ENCODE measurements around the gene CGN.

GRCh38 chr1:151514366-151514765 is 3.2 kb downstream of the CGN start:
- TF ChIP-seq, protein P1, sequence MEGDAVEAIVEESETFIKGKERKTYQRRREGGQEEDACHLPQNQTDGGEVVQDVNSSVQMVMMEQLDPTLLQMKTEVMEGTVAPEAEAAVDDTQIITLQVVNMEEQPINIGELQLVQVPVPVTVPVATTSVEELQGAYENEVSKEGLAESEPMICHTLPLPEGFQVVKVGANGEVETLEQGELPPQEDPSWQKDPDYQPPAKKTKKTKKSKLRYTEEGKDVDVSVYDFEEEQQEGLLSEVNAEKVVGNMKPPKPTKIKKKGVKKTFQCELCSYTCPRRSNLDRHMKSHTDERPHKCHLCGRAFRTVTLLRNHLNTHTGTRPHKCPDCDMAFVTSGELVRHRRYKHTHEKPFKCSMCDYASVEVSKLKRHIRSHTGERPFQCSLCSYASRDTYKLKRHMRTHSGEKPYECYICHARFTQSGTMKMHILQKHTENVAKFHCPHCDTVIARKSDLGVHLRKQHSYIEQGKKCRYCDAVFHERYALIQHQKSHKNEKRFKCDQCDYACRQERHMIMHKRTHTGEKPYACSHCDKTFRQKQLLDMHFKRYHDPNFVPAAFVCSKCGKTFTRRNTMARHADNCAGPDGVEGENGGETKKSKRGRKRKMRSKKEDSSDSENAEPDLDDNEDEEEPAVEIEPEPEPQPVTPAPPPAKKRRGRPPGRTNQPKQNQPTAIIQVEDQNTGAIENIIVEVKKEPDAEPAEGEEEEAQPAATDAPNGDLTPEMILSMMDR (conservative IDR thresholded peaks at IDR 0.05; ENCODE audit: low read depth in 2 of 2) = no peak
- TF ChIP-seq STAT1 (IDR thresholded peaks at IDR 0.05; ENCODE audit: unreplicated experiment) (no peak), POLR2AphosphoS5 (IDR thresholded peaks at IDR 0.05; ENCODE audit: low read depth) (no peak), REST (IDR thresholded peaks at IDR 0.05; ENCODE audit: unreplicated experiment) (no peak), EZH2 (IDR thresholded peaks at IDR 0.05; ENCODE audit: low read depth, unreplicated experiment) (no peak), EZH2phosphoT487 (IDR thresholded peaks at IDR 0.05; ENCODE audit: unreplicated experiment) (no peak), ZNF114 (CRISPR knock-in tag; IDR thresholded peaks at IDR 0.05) (no peak), ZNF331 (CRISPR knock-in tag; IDR thresholded peaks at IDR 0.05; ENCODE audit: low read depth) (no peak), CREB1 (CRISPR knock-in tag; IDR thresholded peaks at IDR 0.05; ENCODE audit: low read depth) (no peak)

Data from GM23338 (cell line).